IMR-90 (cell line): Measurements from ENCODE around the gene USP40. TPM values are rescaled to one million over a fixed set of nuclear protein-coding genes. Genes with fewer than 3 reads are reported as not detected.

ENCODE experiments used
- ATAC-seq: fragments of 200-7000 bp; cut with Tn5 transposase; 2 replicates; pipeline ENCODE4 v1.9.1; 2020; ENCODE audit warnings: low read depth, mild to moderate bottlenecking, moderate library complexity
- BruUV-seq: library from RNA; stranded (reverse); fragments of 400-500 nt; replicated peaks from 2 replicates; lab custom pipeline; 2021; lab: Mats Ljungman, UMichigan
- CTCF ChIA-PET: fragments of 300-600 bp; formaldehyde crosslinking; extraction: SDS; loops from one replicate; lab custom pipeline; 2021; ENCODE audit warnings: antibody characterized with exemption; lab: Yijun Ruan, JAX
- POLR2A ChIA-PET: fragments of 300-600 bp; sonication (Branson Sonifier 250); formaldehyde crosslinking; loops from one replicate; lab custom pipeline; 2022; ENCODE audit warnings: antibody characterized with exemption; ENCODE audit not compliant: unreplicated experiment; lab: Charles Lee
- DNase-seq: peaks from one replicate; pipeline ENCODE4 v3.0.0; 2013
- H2AFZ ChIP-seq: replicated peaks from 2 replicates; pipeline ENCODE3; 2013; ENCODE audit warnings: low read length, mild to moderate bottlenecking; ENCODE audit not compliant: poor library complexity
- H2AK5ac ChIP-seq: 2 replicates; pipeline ENCODE4 v1.6.1; 2013; ENCODE audit warnings: low read depth, low read length, inconsistent platforms
- H2AK9ac ChIP-seq: replicated peaks from 2 replicates; pipeline ENCODE3; 2013; ENCODE audit warnings: mild to moderate bottlenecking, low read depth, low read length, moderate library complexity; ENCODE audit not compliant: poor library complexity
- H2BK120ac ChIP-seq: 2 replicates; pipeline ENCODE4 v1.6.1; 2013; ENCODE audit warnings: low read depth, low read length, inconsistent platforms
- H2BK15ac ChIP-seq: 3 replicates; pipeline ENCODE4 v1.6.1; 2013; ENCODE audit warnings: low read depth, low read length, inconsistent platforms
- H2BK20ac ChIP-seq: 2 replicates; pipeline ENCODE4 v1.6.1; 2013; ENCODE audit warnings: low read depth, mild to moderate bottlenecking, inconsistent platforms, low read length, moderate library complexity
- H2BK5ac ChIP-seq: 2 replicates; pipeline ENCODE4 v1.6.1; 2013; ENCODE audit warnings: mild to moderate bottlenecking, low read depth, low read length, inconsistent platforms; ENCODE audit not compliant: poor library complexity, severe bottlenecking
- H3K14ac ChIP-seq: replicated peaks from 2 replicates; pipeline ENCODE4 v1.6.1; 2013; ENCODE audit warnings: low read depth, low read length, inconsistent platforms
- H3K18ac ChIP-seq: 2 replicates; pipeline ENCODE4 v1.6.1; 2013; ENCODE audit warnings: low read depth, low read length, control low read depth
- H3K23ac ChIP-seq: 2 replicates; pipeline ENCODE4 v1.6.1; 2013; ENCODE audit warnings: low read depth, low read length, inconsistent platforms
- H3K27ac ChIP-seq: 2 replicates; pipeline ENCODE4 v1.5.1; 2013; ENCODE audit warnings: mild to moderate bottlenecking, control low read depth, low read length; ENCODE audit not compliant: insufficient read depth
- H3K27me3 ChIP-seq: 2 replicates; pipeline ENCODE4 v1.6.1; 2013; ENCODE audit warnings: low read length; ENCODE audit not compliant: control insufficient read depth, insufficient read depth
- H3K36me3 ChIP-seq: 2 replicates; pipeline ENCODE4 v1.6.1; 2013; ENCODE audit warnings: low read length, mixed read lengths; ENCODE audit not compliant: control insufficient read depth, insufficient read depth
- H3K4ac ChIP-seq: 2 replicates; pipeline ENCODE4 v1.6.1; 2013; ENCODE audit warnings: low read depth, low read length, inconsistent platforms
- H3K4me1 ChIP-seq: 2 replicates; pipeline ENCODE4 v1.6.1; 2013; ENCODE audit warnings: low read length, mixed read lengths; ENCODE audit not compliant: control insufficient read depth, insufficient read depth
- H3K4me2 ChIP-seq: 2 replicates; pipeline ENCODE4 v1.6.1; 2013; ENCODE audit warnings: low read depth, mild to moderate bottlenecking, control low read depth, low read length, moderate library complexity
- H3K4me3 ChIP-seq: 2 replicates; pipeline ENCODE4 v1.5.1; 2013; ENCODE audit warnings: low read depth, mild to moderate bottlenecking, control low read depth, low read length, moderate library complexity; ENCODE audit not compliant: insufficient read depth
- H3K56ac ChIP-seq: 2 replicates; pipeline ENCODE4 v1.6.1; 2013; ENCODE audit warnings: low read length, inconsistent platforms; ENCODE audit not compliant: insufficient read depth; ENCODE audit errors: extremely low read depth
- H3K79me1 ChIP-seq, 2 experiments: 2 replicates each; pipeline ENCODE4 v1.6.1; 2013; ENCODE audit warnings: low read length in 2 of 2, inconsistent platforms in 1 of 2, low read depth in 1 of 2
- H3K9ac ChIP-seq: 2 replicates; pipeline ENCODE4 v1.6.1; 2013; ENCODE audit warnings: low read depth, low read length, control low read depth
- H3K9me1 ChIP-seq: 2 replicates; pipeline ENCODE4 v1.6.1; 2013; ENCODE audit warnings: low read length, inconsistent platforms; ENCODE audit not compliant: insufficient read depth
- H3K9me3 ChIP-seq: 2 replicates; pipeline ENCODE4 v1.6.1; 2013; ENCODE audit warnings: low read length; ENCODE audit not compliant: control insufficient read depth, insufficient read depth
- H4K20me1 ChIP-seq: 2 replicates; pipeline ENCODE4 v1.6.1; 2013; ENCODE audit warnings: low read length, inconsistent platforms; ENCODE audit not compliant: insufficient read depth
- H4K5ac ChIP-seq: 2 replicates; pipeline ENCODE4 v1.6.1; 2013; ENCODE audit warnings: mild to moderate bottlenecking, low read depth, low read length, control low read depth
- H4K8ac ChIP-seq, 2 experiments: 2 replicates each; pipeline ENCODE4 v1.6.1; 2013; ENCODE audit warnings: low read depth in 2 of 2, low read length in 2 of 2, control low read depth in 1 of 2, inconsistent platforms in 1 of 2
- H4K91ac ChIP-seq: 2 replicates; pipeline ENCODE4 v1.6.1; 2013; ENCODE audit warnings: low read depth, low read length, inconsistent platforms; ENCODE audit not compliant: insufficient read depth
- CEBPB ChIP-seq: IDR thresholded peaks from 2 replicates; pipeline ENCODE4 v1.6.1; 2012; ENCODE audit warnings: low read depth, low read length, improper control_type of control experiment
- CHD1 ChIP-seq: IDR thresholded peaks from 2 replicates; pipeline ENCODE4 v1.6.1; 2012; ENCODE audit warnings: low read depth, low read length, improper control_type of control experiment
- FOS ChIP-seq: fragments of 150-350 bp; IDR thresholded peaks from 2 replicates; pipeline ENCODE4 v1.6.1; 2016; ENCODE audit warnings: low read depth, low read length
- MAFK ChIP-seq: IDR thresholded peaks from 2 replicates; pipeline ENCODE4 v1.6.1; 2012; ENCODE audit warnings: low read depth, low read length, improper control_type of control experiment
- MAZ ChIP-seq: IDR thresholded peaks from 2 replicates; pipeline ENCODE4 v1.6.1; 2012; ENCODE audit warnings: low read depth, mild to moderate bottlenecking, low read length, improper control_type of control experiment, moderate library complexity, borderline replicate concordance
- MXI1 ChIP-seq: IDR thresholded peaks from 2 replicates; pipeline ENCODE4 v1.6.1; 2012; ENCODE audit warnings: low read depth, mild to moderate bottlenecking, low read length, moderate library complexity, borderline replicate concordance
- NFE2L2 ChIP-seq: fragments of 150-350 bp; IDR thresholded peaks from 2 replicates; pipeline ENCODE4 v1.6.1; 2016; ENCODE audit warnings: low read depth, mild to moderate bottlenecking, low read length
- POLR2A ChIP-seq: IDR thresholded peaks from 2 replicates; pipeline ENCODE4 v1.6.1; 2012; ENCODE audit warnings: mild to moderate bottlenecking, low read depth, low read length
- RAD21 ChIP-seq: IDR thresholded peaks from 2 replicates; pipeline ENCODE4 v1.6.1; 2012; ENCODE audit warnings: low read length, improper control_type of control experiment
- RCOR1 ChIP-seq: IDR thresholded peaks from 2 replicates; pipeline ENCODE4 v1.6.1; 2012; ENCODE audit warnings: mild to moderate bottlenecking, low read length, improper control_type of control experiment; ENCODE audit not compliant: insufficient replicate concordance
- RFX5 ChIP-seq: IDR thresholded peaks from 2 replicates; pipeline ENCODE4 v1.8.0; 2012; ENCODE audit warnings: low read depth, mild to moderate bottlenecking, low read length, moderate library complexity
- SMC3 ChIP-seq: fragments of 150-350 bp; IDR thresholded peaks from 2 replicates; pipeline ENCODE4 v1.6.1; 2016; ENCODE audit warnings: low read depth, mild to moderate bottlenecking, antibody characterized with exemption, low read length, moderate library complexity
- WGBS, 2 experiments: methylation state at CpG; one replicate each; pipeline versions ENCODE4 v1.1.5 to v1.1.7; 2013; ENCODE audit warnings: missing lambda C conversion rate in 2 of 2; ENCODE audit not compliant: insufficient read length in 1 of 2; ENCODE audit errors: extremely low coverage in 2 of 2; 5-methylcytosine and 5-hydroxymethylcytosine counted together
- dilution Hi-C: fragments of 300-500 bp; cut with HindIII; formaldehyde crosslinking; loops from one replicate; pipeline ENCODE4 v1.14.3; 2018; ENCODE audit warnings: low sequenced_read_pairs; ENCODE audit not compliant: unreplicated experiment
- in situ Hi-C: fragments of 300-500 bp; cut with MboI; formaldehyde crosslinking; loops from 3 replicates; pipeline ENCODE4 v1.14.3; 2019; ENCODE audit warnings: low sequenced_read_pairs, inconsistent platforms, mixed read lengths
- intact Hi-C: fragments of 100-400 bp; cut with micrococcal nuclease; formaldehyde crosslinking; loops from 2 replicates; pipeline ENCODE4 v1.10.0; 2022
- polyA plus RNA-seq, 3 experiments: library from polyadenylated mRNA; depleted of rRNA; stranded (reverse); fragments of >200 nt; gene quantifications; 2 replicates each; pipeline ENCODE4 v1.2.3, GENCODE V29; 2012; ENCODE audit warnings: low replicate concordance in 1 of 3
- total RNA-seq: library from RNA; depleted of rRNA; stranded (reverse); fragments of >200 nt; gene quantifications from 2 replicates; pipeline ENCODE4 v1.2.3, GENCODE V29; 2012
- TF ChIP-seq, protein P1 (sequence below): fragments of 150-350 bp; IDR thresholded peaks from 2 replicates; pipeline ENCODE4 v1.6.1; 2017; ENCODE audit warnings: mild to moderate bottlenecking, antibody characterized with exemption, low read length, low read depth

Gene USP40
- total and polyA plus RNA-seq, 2 of the 4 experiments (the other 2 are of a cell fraction) = 30.1 to 30.8 TPM

DNA sequence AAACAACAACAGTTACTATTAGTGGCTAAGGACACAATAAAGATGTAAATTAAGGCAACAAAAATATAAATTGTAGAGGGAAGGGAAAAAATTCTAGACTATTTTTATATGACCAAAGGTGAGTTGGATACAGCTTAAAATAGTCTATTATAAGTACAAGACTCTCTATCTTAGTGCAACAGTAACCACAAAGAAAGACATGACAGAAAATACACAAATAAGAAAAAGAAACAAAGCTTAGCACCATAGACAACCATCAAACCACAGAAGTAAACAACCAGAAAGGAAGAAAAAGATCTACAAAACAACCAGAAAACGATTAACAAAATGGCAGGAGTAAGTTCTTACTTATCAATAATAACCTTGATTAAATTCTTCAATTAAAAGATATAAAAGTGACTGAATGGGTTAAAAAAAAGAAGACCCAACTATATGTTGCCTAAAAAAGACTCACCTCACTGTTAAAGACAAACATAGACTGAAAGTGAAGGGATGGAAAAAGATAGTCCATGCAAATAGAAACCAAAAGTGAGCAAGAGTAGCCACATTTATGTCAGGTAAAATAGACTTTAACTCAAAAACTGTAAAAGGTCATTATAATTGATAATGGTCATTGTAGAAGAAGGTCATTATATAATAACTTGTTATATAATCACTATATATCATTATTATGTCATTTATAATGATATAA, 62.5 kb downstream of the USP40 start:
- Histone ChIP-seq H2AFZ (no peak overlapping the region), H2BK5ac (no peak overlapping the region), H2AK5ac (no peak overlapping the region), H3K4me3 (no peak overlapping the region), H3K9ac (no peak overlapping the region), H3K4me1 (peaks cover 2% of the 10 kb centered on the region; the same call in 1 of the 2 replicates), H4K20me1 (no peaks in the 10 kb centered on the region), H4K5ac (no peak overlapping the region), H4K8ac (no peak overlapping the region), H2BK20ac (no peak overlapping the region), H2BK15ac (no peak overlapping the region), H3K4me2 (no peak overlapping the region), H3K27me3 (no peaks in the 10 kb centered on the region), H3K56ac (no peak overlapping the region), H3K27ac (no peak overlapping the region), H3K9me1 (no peaks in the 10 kb centered on the region), H3K9me3 (peaks cover 4% of the 10 kb centered on the region; the same call in 1 of the 2 replicates), H3K4ac (no peak overlapping the region), H3K23ac (no peak overlapping the region), H2AK9ac (no peak overlapping the region), H4K91ac (no peak overlapping the region), H3K14ac (no peak overlapping the region), H2BK120ac (no peak overlapping the region), H3K36me3 (0 out of 2 replicates have a peak, but pooled peaks cover 2% of the 10 kb centered on the region), H3K18ac (no peak overlapping the region), H3K79me1 (peaks cover 0 to 4% of the 10 kb centered on the region in 2 experiments; a peak in 1 of 4 replicates)
- no TSS peak for BruUV-seq
- TF ChIP-seq, protein P1, sequence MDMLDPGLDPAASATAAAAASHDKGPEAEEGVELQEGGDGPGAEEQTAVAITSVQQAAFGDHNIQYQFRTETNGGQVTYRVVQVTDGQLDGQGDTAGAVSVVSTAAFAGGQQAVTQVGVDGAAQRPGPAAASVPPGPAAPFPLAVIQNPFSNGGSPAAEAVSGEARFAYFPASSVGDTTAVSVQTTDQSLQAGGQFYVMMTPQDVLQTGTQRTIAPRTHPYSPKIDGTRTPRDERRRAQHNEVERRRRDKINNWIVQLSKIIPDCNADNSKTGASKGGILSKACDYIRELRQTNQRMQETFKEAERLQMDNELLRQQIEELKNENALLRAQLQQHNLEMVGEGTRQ = no peak
- no peak for TF ChIP-seq RCOR1
- no peak for TF ChIP-seq MAZ
- TF ChIP-seq SMC3 = no peak
- TF ChIP-seq POLR2A = no peak
- no peak for TF ChIP-seq MAFK
- TF ChIP-seq MXI1 = no peak
- no peak for TF ChIP-seq RFX5
- no peak for TF ChIP-seq CHD1
- no peak for TF ChIP-seq CEBPB
- no peak for TF ChIP-seq NFE2L2
- TF ChIP-seq FOS = no peak
- TF ChIP-seq RAD21 = no peak
- ChIA-PET POLR2A (interaction anchor here (0.6 kb wide), 1 partner anchor 11 kb away, joined by 3 read pairs; no protein-coding TSS in a partner anchor), CTCF (no interaction called here)
- ATAC-seq (no peak), DNase-seq (no peak)
- intact Hi-C loops (no loop called here), dilution Hi-C loops (no loop called here), in situ Hi-C loops (no loop called here)
- no CpG with 5 or more reads among the region's 1 CpG for WGBS, 2 experiments
